HG02610 (cell line): ENCODE measurements around the gene USP17L27.
"Not testable (repeated sequence)": the region's sequence is repeated elsewhere in the genome, so short reads cannot be mapped to it uniquely, and the experiment has no call there.

Source experiments
- ATAC-seq: cut with Tn5 transposase; IDR thresholded peaks from one replicate; pipeline ENCODE4 v1.9.1; 2021; ENCODE audit warnings: mild to moderate bottlenecking, moderate library complexity; ENCODE audit not compliant: unreplicated experiment

USP17L27 gene

GRCh38 chr4:9343848-9344247 is at the start of gene USP17L27:
Gene USP17L27 (plus strand): TSS chr4:9344148. CDS start chr4:9344148, 0 bp downstream.
- not testable (repeated sequence) for ATAC-seq

GRCh38 chr4:9324191-9324590 is 19.8 kb upstream of the USP17L27 start:
- not testable (repeated sequence) for ATAC-seq

DNA sequence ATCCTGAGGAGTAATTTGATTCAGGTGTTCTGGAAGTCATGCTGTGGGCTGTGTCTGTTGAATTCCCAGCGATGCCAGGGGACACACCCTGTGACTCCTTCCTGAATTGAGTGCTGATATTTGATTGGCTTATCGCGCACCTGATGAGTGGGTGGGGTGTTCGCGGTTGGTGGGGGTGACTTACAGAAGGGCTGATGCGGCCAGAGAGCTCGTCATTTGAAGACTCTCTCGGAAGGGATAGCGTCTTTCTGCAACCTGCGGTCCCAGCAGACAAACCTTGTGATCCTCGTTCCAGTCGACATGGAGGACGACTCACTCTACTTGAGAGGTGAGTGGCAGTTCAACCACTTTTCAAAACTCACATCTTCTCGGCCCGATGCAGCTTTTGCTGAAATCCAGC is 19.1 kb upstream of the USP17L27 start, which contains the start of gene USP17L24:
Gene USP17L24, plus strand, starts transcription at position 301 of the 400 bp plus-strand sequence. Its CDS starts 0 bp downstream, at position 301.
- not testable (repeated sequence) for ATAC-seq

- not testable (repeated sequence) for ATAC-seq
Observed at GRCh38 chr4:9329611-9330010, 14.3 kb upstream of the USP17L27 start, which contains the start of gene USP17L25. Gene USP17L25 (plus strand): TSS chr4:9329911. CDS start chr4:9329911, 0 bp downstream.

DNA sequence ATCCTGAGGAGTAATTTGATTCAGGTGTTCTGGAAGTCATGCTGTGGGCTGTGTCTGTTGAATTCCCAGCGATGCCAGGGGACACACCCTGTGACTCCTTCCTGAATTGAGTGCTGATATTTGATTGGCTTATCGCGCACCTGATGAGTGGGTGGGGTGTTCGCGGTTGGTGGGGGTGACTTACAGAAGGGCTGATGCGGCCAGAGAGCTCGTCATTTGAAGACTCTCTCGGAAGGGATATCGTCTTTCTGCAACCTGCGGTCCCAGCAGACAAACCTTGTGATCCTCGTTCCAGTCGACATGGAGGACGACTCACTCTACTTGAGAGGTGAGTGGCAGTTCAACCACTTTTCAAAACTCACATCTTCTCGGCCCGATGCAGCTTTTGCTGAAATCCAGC is 9.6 kb upstream of the USP17L27 start, which contains the start of gene USP17L26:
Gene USP17L26, plus strand, starts transcription at position 301 of the 400 bp plus-strand sequence. Its CDS starts 0 bp downstream, at position 301.
- ATAC-seq, result not testable (repeated sequence)

GRCh38 chr4:9339103-9339502 is 4.8 kb upstream of the USP17L27 start, which contains the start of gene USP17L5:
Gene USP17L5 (plus strand): TSS chr4:9339403. CDS start chr4:9339403, 0 bp downstream.
- not testable (repeated sequence) for ATAC-seq

GRCh38 chr4:9348593-9348992 is 4.6 kb downstream of the USP17L27 start, which contains the start of gene USP17L28:
Gene USP17L28 (plus strand): TSS chr4:9348893. CDS start chr4:9348893, 0 bp downstream.
- not testable (repeated sequence) for ATAC-seq

DNA sequence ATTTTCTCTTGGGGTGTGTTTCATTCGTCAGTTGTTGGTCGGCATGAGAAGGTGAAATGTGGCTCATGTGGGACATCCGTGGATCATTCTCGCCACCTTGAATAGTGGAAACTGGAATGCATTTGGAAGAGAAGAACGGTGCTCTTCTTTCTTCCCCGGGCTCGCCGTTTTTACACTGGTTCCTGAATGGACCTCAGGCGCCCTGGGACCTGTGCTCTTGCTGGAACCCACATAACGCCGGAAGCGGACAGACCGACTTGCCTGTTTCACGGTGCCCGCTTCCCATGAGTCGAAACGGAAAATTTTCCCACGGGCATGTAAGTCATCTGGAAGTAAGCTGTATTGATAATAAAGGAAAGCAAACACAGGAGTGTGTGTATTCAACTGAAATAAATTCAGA is 6.9 kb downstream of the USP17L27 start:
- not testable (repeated sequence) for ATAC-seq

- ATAC-seq, result not testable (repeated sequence)
Observed at GRCh38 chr4:9353338-9353737, 9.4 kb downstream of the USP17L27 start, which contains the start of gene USP17L29. Gene USP17L29 (plus strand): TSS chr4:9353638. CDS start chr4:9353638, 0 bp downstream.

- ATAC-seq, result not testable (repeated sequence)
Observed at GRCh38 chr4:9362829-9363228, 18.9 kb downstream of the USP17L27 start, which contains the start of gene USP17L30. Gene USP17L30 (plus strand): TSS chr4:9363129. CDS start chr4:9363129, 0 bp downstream.

DNA sequence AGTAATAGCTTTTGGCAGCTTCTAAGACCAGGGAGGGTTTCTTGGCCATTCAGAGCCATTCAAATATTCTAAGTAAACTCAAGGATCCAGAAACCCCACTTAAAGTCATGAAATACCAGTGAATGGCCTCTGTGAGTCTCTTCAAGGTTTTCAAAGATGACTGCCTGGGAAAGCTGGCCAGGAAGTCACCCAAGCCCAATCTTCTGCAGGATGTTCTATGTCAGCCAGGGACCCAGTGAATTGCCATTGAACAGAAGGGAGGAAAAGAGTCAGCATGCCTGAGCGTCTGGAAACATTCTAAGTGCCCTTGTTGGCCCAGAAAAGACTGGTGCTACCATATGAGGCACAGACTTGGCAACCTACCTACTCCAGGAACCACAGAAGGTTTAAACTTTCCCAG is 35.9 kb downstream of the USP17L27 start:
- not testable (repeated sequence) for ATAC-seq

DNA sequence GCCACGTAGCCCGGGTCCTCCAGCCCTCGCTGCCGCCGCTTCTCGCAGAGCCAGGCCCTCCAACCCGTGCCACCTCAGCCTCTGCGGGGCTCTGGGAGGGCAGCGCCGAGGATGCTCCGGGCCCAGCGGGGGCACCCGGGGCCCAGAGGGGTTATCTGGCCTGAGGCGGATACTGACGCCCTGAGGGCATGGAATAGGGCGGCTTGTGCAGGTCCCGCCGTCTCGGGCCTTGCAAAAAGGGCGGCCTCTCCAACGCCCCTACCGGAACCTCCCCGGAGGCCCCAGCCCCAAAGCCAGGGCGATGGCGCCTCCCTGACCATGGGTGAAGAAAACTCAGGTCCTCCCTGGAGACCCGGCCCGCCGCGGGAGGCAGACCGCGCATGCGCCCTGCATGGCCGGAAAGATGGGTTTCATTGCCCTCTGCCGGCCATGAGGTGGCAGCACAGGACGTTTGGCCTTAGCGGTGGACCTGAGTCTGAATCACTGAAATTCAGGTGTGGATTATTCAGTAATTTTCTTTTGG is 37.1 kb downstream of the USP17L27 start:
- not testable (repeated sequence) for ATAC-seq

GRCh38 chr4:9384126-9384525 is 40.2 kb downstream of the USP17L27 start:
- no peak for ATAC-seq

DNA sequence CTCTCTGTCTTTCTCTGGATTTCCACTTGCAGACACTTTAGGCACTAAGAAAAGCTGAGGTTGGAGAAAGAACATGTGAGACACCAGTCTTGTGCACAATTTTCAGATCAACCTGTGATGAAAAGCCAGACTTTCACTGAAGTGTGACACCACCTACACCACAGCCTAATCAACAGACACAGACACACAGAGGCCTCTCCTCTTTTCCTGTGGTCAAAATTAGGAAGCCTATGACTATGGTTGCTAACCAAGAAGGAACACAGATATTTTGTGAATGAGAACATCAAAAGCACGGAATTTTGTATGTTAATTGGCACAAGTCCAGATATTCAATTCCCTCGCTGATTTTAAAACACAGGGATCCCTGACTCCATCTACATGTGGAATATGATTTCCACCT is 45.1 kb downstream of the USP17L27 start:
- ATAC-seq, result not testable (repeated sequence)
